GM21717 (cell line): ENCODE data around the gene SUFU.

Experiments used
- ATAC-seq: cut with Tn5 transposase; IDR thresholded peaks from one replicate; pipeline ENCODE4 v1.9.1; 2021; ENCODE audit warnings: mild to moderate bottlenecking, moderate library complexity; ENCODE audit not compliant: unreplicated experiment

Gene SUFU

GRCh38 chr10:102682416-102682815 is 178.6 kb downstream of the SUFU start:
- no peak for ATAC-seq

- no peak for ATAC-seq
Observed at GRCh38 chr10:102682981-102683380, 179.2 kb downstream of the SUFU start.
